ENCODE results near the gene GDAP2.

DNA sequence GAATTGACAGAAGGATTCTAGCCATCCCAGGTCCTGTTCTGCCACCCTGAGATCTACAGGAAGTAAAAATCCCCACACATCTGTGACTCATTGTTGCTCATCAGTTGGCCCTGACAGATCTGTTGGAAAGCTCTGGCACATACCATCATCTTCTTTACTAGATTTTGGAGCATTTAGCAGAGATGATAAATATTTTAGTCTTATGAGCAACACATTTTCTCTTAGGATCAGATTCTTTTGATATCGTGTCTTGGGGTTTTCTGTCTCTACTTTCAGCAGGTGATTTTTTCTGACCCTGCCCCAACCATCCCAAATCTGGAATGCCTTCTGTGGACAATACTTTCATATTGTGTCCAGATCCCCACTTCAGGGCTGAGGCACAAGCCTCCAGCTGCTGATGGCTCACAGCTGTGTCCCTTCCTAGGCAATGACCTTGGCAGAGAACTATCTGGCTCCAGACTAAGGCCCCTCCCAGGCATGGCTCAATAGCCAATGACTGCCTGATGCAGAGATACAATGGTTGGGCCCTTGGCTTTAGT lies 102.8 kb downstream of the GDAP2 start:
- TF ChIP-seq, protein P1, sequence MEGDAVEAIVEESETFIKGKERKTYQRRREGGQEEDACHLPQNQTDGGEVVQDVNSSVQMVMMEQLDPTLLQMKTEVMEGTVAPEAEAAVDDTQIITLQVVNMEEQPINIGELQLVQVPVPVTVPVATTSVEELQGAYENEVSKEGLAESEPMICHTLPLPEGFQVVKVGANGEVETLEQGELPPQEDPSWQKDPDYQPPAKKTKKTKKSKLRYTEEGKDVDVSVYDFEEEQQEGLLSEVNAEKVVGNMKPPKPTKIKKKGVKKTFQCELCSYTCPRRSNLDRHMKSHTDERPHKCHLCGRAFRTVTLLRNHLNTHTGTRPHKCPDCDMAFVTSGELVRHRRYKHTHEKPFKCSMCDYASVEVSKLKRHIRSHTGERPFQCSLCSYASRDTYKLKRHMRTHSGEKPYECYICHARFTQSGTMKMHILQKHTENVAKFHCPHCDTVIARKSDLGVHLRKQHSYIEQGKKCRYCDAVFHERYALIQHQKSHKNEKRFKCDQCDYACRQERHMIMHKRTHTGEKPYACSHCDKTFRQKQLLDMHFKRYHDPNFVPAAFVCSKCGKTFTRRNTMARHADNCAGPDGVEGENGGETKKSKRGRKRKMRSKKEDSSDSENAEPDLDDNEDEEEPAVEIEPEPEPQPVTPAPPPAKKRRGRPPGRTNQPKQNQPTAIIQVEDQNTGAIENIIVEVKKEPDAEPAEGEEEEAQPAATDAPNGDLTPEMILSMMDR (IDR thresholded peaks at IDR 0.05) = no peak
- TF ChIP-seq POLR2A (IDR thresholded peaks at IDR 0.05) = no peak

All from body of pancreas (tissue), 4 donors.